ENCODE data around the gene EYA4.

EYA4 gene

GRCh38 chr6:133407320-133408100 lies 166.4 kb downstream of the EYA4 start:
- no peak for DNase-seq

DNA sequence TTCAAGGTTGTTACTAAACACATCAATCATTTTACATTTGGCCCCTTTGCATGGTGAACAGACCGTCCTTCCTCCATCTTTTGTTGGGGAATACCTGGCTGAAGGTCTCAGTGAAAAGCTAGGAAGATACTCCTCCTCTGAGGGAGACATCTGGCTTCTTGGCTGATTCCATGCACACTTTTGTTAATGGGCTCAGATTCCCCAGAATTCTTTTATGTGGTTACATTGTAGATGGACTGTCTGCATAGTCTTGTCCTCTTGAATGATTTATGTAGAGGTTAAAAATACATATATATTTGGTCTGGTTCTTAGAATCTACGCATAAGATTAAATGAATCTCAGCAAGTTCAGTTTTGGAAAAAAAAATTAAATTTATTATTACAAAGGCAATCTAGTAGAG lies 167.0 kb downstream of the EYA4 start:
- DNase-seq = no peak

- DNase-seq = no peak
Observed at GRCh38 chr6:133408543-133408942, 167.4 kb downstream of the EYA4 start.

- no peak for DNase-seq
Observed at GRCh38 chr6:133410638-133411435, 169.7 kb downstream of the EYA4 start.

DNA sequence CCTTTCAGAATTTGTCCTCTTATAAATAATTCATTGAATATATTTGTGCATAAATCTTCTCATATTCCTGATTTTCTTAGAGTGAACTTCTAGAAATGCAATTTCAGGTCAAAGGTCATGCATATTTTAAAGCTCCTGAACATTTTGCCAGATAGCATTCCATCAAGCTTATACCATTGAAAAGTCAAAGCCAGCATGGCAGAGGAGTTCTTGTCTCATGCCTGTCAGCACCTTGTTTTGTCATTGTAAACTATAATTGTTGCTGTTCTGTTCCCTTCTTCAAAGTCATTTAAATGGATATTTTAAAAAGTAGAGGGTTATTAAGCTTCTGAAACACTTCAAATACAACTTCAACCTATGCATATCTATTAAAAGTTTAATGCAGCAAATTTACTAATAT lies 170.6 kb downstream of the EYA4 start:
- no peak for DNase-seq

DNA sequence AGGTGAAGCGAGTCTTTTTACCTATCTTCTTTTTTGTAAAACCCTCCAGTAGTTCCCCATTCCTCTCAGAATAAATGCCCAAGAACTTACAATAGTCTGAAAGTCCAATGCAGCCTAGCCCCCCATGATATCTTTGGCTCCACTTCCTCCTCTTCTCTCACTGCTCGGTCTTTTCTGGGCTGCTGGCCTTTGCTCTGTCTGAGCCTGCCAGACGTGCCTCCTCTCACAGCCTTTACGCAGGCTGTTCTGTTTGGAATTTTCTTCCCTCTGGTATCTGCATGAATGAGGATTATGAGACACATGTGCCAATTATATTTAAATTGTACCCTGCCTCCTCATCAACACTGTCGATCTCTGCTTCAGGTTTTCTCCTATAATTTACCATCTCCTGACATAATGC lies 174.1 kb downstream of the EYA4 start:
- DNase-seq = no peak

DNA sequence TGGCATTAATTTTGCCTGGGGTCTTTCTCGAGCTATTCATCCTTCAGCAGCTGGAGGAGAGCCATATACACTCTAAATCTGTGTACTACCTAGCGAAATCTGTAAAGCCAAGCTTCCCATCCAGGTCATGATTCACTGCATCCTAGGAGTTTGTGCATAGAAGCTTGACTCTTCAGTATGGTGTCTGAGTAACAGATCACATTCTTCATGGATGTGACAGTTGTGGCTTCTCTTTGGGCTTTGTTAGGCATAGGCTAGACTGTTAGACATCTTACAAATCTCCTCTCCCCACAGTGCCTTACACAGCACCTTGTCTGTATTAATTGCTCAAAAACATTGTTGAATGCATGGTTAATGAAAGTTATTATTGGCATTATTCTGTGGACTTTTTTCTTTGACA lies 177.0 kb downstream of the EYA4 start:
- DNase-seq = no peak

DNA sequence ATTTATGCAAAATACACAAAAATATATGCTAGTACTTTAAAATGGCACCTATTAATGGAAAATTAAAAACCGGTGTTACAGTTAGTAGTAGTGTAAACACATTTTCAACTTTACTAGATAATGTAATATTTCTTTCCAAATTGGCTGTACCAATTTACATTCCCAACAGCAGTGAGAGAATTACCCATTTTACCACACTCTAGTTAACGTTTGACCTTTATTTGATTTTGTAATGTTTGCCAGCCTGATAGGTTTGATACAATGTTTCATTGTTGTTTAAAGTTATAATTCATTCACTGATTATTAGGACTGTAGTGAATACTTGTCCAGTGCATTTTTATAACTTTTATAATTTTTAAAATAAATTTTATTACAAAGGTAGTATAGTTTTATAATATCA lies 182.1 kb downstream of the EYA4 start:
- DNase-seq = no peak

DNA sequence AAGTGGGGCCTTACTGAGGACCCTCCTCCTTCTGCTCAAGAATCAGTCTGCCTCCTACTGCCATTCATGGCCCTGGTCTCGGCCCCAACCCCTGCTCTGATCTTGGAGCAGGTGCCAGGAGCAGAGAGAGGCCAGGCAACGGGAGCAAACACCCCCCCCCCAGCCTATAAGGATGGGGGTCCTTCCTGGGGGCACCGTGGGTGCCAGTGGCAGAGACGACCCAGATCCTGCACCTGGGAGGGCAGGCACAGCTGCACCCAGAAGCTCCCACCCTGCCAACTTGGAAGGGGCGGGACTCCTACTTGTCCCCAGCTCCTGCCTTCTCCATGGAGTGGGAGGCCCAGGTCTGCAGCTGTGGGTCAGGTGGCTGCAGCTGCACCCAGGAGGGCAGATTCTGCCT lies 183.2 kb downstream of the EYA4 start:
- no peak for DNase-seq

- no peak for DNase-seq
Observed at GRCh38 chr6:133426038-133426437, 184.9 kb downstream of the EYA4 start.

DNA sequence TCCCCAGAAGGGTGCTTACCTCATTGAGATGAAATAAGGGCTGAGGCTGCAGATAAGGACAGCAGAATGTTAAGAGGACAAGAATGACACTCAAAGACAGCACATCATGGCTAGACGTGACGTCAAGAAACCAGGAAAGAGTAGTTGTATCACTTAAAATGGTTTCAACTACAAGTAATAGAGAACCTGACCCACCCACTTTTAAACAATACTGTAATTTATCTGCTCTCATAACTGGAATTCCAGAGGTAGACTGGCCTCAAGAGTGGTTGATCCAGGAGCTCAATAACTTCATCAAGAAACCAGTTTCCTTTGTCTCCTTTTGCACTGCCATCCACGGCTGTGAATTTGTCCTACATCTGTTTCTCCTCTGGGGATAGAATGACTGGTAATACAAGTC lies 187.1 kb downstream of the EYA4 start:
- no peak for DNase-seq

- no peak for DNase-seq
Observed at GRCh38 chr6:133430530-133430929, 189.4 kb downstream of the EYA4 start.

- no peak for DNase-seq
Observed at GRCh38 chr6:133431031-133431430, 189.9 kb downstream of the EYA4 start.

- no peak for DNase-seq
Observed at GRCh38 chr6:133432021-133432989, 191.1 kb downstream of the EYA4 start.

- no peak for DNase-seq
Observed at GRCh38 chr6:133435065-133435728, 194.0 kb downstream of the EYA4 start.

DNA sequence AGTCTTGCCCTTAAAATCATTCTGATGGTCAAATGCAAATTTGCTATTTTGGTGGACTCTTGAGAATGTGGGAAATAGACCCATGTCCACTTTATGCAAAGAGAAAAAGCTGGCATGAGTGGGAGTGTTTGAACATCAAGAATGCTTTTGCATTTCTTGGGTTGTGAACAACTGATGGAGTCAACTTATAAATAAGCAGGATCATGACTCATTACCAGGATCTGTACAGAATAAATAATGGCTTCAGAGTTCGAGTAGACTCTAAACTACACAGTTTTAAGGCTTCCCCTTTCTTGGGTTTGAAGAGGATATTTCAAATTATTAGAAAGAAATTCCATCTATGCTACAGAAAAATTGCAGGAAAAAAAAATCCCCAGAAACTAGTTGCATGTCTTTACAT lies 195.5 kb downstream of the EYA4 start:
- DNase-seq = no peak

DNA sequence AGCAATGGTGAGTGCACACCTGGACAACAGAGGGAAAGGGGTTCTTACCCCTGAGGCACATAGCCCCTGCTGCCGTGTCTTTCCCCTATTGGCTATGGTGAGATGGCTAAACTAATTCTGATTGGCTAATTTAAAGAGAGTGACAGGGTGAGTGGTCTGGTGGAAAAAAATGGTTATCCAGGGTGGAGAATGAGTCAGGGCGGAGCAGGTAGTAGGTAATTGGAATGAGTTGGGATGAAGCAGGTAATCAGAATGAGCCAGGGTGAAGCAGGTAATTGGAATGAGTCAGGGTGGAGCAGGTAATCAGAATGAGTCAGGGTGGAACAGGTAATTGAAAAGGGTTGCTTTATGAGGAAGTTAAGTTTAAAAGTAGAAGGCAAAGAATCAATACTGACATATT lies 200.3 kb downstream of the EYA4 start:
- no peak for DNase-seq

DNA sequence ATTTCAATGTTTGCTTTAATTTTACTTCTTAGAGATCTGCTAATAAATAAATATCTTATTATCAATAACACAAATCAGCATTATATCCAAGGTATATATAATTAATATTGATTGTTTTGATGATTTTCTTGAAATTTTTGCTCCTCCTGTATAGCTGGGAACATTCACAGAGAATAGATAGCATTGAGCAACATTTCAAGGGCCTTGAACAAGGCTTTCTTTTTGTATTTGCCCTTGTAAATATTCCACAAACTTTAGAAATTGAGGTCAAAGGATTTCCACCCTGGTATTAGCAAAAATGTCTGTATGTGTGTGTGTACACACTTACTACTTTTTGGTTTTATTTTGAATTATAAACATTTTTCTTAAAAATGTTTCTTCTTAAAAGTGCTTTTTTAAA lies 205.6 kb downstream of the EYA4 start:
- no peak for DNase-seq

DNA sequence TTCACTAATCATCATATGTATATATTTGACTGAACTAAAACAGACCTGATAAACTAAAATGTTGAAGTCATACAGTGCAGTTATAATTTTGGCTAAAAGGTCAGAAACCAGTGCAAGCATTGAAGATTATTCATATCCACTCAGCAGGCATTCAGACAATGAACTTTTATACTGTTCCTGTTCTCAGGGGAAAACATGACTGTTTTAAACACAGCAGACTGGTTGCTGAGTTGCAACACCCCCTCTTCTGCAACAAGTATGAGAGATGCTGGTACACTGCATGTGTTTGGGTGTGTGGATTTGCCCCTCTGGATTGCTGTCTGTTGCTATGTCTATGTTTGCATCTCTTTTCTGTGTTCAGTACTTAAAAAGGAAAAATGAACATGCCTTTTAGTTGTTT lies 206.8 kb downstream of the EYA4 start:
- DNase-seq = no peak

DNA sequence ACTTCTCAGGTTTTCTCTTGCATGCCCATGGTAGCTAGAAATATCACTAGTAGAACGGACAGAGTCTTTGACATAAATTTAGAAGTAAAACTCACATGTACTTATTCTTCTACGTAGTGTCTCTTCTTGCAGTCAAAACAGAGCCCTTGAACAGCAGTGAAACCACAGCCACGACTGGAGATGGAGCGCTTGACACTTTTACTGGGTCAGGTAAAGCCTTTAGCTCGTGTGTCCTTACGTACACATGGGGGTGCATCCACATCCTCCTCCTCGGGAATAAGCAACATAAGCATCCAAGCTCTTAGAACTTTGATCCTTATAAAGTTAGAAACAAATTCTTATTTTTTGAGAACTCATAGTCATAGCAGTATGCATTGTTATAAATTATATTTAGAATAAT lies 215.3 kb downstream of the EYA4 start:
- no peak for DNase-seq

- DNase-seq = no peak
Observed at GRCh38 chr6:133456944-133457343, 215.8 kb downstream of the EYA4 start.

DNA sequence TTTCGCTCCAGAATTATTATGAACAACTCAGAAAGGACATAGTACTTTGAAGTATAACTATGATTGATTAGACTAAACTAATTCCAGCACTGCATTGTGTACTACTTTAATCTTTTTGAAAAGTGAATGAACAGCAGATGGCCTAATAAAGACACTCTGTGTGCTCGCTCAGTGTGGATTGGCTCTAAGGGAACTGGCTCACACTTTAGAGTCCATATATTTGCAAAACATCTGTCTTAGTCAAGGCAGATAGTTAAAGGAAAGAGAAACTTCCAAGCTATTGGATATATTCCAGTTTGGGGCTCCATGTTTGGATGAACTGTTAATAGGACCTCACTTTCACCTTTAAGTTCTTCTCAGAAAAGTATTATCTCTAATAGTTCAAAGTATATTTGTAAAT lies 218.9 kb downstream of the EYA4 start:
- DNase-seq = no peak

- DNase-seq = no peak
Observed at GRCh38 chr6:133463790-133464189, 222.6 kb downstream of the EYA4 start.
